SK-N-SH treated with all-trans-retinoic acid at 6 μM for 48 hours (cell line): ENCODE measurements around the gene ANTXR2.

Experiments
- CREB5 ChIP-seq: fragments of 250-450 bp; sonication (Bioruptor Pico); IDR thresholded peaks from 2 replicates; pipeline ENCODE4 v1.5.1; 2020; ENCODE audit warnings: low read depth, mild to moderate bottlenecking, moderate library complexity
- CSRNP3 ChIP-seq: fragments of 250-450 bp; sonication (Bioruptor Pico); IDR thresholded peaks from 2 replicates; pipeline ENCODE4 v1.5.1; 2021; ENCODE audit warnings: mild to moderate bottlenecking, moderate library complexity
- RARB ChIP-seq: fragments of 250-450 bp; sonication (Bioruptor Pico); IDR thresholded peaks from 2 replicates; pipeline ENCODE4 v1.8.0; 2021; ENCODE audit warnings: mild to moderate bottlenecking, moderate library complexity
- TSHZ2 ChIP-seq: fragments of 250-450 bp; sonication (Bioruptor Pico); IDR thresholded peaks from 2 replicates; pipeline ENCODE4 v1.5.0; 2020; ENCODE audit warnings: mild to moderate bottlenecking, moderate library complexity

- TF ChIP-seq TSHZ2 (CRISPR knock-in tag) (no peak), CSRNP3 (CRISPR knock-in tag) (no peak), RARB (CRISPR knock-in tag) (no peak), CREB5 (CRISPR knock-in tag) (no peak)
These were observed 5.5 kb upstream of the ANTXR2 start for GRCh38 chr4:80078346-80079092.
